HG02678 (cell line): ENCODE measurements around the gene COPS2.
"Not testable (repeated sequence)": the region's sequence is repeated elsewhere in the genome, so short reads cannot be mapped to it uniquely, and the experiment has no call there.

Source experiments
- ATAC-seq: cut with Tn5 transposase; IDR thresholded peaks from one replicate; pipeline ENCODE4 v1.9.1; 2021; ENCODE audit warnings: mild to moderate bottlenecking, moderate library complexity; ENCODE audit not compliant: unreplicated experiment

COPS2 gene

DNA sequence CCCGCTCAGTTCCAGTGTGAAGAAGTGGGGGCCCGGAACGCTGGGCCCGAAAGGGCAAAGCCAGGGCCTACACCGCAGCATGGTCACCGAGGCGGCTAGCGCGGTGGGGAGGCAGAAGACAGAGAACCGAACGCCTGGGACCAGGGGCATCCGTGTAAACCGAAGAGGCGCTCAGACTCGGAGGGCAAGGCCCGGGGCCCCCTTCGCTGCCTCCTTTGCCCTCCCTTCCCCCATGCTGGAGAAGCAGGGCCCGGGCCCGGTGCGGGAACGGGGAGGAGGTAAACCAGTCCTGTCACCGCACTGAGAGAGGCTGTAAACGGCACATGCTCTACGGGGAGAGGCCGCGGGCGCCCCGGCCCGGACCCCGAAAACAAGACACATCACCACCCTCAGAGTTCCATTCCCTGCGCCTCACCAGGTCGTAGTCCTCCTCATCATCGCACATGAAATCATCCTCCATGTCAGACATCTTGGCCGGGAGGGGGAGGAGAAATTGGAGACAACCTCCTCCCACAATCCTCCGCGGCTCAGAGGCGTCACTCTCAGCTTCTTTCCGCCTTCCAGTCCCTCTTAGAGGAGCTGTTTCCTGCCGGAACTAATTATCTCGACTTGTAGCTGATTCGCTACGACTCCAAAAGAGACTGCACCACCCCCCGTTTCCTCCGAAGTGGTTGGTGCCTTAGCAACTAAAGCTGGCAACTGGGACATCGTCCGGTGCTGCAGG, at the start of gene COPS2:
Gene COPS2 (minus strand): TSS at position 490 of the 724 bp plus-strand sequence. CDS start 21 bp downstream, at position 469.
- ATAC-seq, result peak; percentile 92

DNA sequence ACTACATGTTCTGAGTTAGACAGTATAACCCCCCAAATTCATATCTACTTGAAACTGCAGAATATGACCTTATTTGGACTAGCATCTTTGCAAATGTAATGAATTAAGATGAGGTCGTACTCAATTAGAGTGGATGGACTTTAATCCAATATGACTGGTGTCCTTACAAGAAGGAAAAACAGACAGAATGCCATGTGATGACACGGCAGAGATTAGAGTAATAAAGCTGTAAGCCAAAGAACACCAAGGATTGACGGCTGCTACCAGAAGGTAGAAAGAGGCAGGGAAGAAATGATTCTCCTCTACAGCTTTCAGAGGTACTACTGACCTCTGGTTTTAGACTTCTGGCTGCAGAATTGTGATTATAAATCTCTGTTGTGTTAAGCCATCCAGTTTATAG, 44.9 kb upstream of the COPS2 start:
- ATAC-seq, result no peak

DNA sequence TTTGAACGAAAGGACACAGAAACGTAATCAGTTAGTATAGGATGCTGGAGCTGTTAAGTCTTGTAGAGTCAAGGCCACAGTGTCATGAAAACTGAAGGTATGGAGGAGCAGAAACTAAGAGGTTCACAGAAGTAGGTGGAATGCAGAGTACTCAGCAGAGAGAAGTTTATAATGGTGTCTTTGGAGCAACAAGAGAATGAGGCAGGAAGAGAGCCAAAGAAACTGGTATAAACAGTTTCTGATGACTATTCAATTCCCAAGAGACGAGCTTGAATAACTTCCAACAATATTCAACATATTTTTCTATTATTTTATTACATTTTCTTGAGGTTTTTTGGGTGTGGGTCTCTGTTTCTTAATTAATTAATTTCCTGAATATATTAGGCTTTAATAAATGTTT, 44.3 kb upstream of the COPS2 start:
- ATAC-seq, result no peak

DNA sequence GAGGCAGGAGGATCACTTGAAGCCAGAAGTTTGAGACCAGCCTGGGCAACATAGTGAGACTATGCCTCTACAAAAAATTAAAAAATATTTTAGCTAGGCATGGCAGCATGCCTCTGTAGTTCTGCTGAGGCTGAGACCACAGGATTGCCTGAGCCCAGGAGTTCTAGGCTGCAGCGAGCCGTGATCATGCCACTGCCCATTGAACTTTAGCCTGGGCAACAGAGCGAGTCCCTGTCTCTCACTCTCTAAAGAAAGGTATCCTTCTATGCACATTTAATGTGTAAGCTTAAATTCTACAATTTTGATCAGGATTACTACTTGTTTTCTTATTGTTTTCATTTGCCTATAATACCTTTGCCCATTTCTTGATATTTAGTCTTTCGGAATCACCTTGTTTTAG, 41.5 kb upstream of the COPS2 start:
- ATAC-seq, result no peak

DNA sequence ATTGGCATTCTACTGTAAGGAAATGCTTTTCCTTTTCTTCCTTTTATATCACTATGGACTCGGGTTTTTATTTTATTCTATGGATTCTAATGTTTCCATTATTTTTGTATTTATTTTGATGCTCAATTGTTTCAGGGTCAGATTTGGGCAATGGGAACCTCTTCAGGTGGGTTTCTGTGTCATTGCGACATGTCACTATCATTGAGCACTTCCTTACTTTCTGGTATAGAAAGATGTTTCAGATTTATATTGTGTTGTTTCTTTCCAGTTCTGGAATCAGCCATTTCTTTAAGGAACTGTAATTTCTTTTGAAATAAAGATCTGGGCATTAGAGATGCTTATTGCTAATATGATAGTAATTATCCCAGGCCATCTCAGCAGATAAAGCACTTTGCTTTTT, 36.5 kb upstream of the COPS2 start:
- no peak for ATAC-seq

DNA sequence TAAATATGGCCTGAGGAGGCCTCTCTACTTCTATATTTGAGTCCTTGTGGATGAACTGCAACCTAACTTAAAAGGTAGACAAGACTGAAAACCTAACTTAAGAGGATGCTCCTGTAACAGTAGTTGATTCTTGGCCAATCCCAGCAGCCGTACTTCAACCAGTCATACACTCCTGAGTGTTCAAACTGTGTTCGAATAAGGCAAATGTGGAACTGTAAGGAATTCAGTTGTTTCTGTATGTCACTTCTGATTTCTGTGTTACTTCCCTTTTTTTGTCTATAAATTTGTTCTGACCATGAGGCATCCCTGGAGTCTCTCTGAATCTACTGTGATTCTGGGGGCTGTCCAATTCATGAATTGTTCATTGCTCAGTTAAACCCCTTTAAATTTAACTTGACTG, 35.2 kb upstream of the COPS2 start:
- no peak for ATAC-seq

DNA sequence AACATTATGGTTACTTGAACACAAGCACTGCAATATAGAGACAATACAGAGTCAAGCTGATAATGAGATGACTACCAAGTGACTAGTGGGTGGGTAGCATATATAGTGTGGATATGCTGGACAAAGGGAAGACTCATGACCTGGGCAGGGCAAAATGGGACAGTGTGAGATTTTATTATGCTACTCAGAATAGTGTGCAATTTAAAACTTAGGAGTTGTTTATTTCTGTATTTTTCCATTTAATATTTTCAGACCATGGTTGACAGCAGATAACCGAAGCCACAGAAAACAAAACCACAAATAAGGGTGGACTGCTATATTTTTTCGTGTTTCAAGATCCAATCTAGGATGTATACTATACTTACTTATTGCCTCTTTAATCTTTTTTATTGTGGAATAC, 34.2 kb upstream of the COPS2 start:
- no peak for ATAC-seq

DNA sequence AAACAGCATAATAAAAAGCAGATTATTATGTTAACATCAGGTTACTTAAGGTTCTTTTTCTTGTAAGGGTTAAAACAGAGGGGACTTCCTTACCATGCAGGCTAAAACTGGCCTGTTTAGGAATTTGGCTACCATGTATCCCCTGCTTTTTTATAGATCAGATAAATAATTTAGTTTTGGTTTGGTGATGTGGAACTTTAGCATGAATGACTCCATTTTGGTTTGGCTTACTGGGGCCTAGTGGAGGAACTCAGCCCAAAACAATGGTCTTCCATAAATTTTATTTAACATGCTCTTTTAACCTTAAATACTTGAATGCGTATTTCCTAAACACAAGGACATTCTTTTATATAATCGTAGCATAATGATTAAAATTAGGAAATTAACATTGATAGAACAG, 33.5 kb upstream of the COPS2 start:
- ATAC-seq, result no peak

DNA sequence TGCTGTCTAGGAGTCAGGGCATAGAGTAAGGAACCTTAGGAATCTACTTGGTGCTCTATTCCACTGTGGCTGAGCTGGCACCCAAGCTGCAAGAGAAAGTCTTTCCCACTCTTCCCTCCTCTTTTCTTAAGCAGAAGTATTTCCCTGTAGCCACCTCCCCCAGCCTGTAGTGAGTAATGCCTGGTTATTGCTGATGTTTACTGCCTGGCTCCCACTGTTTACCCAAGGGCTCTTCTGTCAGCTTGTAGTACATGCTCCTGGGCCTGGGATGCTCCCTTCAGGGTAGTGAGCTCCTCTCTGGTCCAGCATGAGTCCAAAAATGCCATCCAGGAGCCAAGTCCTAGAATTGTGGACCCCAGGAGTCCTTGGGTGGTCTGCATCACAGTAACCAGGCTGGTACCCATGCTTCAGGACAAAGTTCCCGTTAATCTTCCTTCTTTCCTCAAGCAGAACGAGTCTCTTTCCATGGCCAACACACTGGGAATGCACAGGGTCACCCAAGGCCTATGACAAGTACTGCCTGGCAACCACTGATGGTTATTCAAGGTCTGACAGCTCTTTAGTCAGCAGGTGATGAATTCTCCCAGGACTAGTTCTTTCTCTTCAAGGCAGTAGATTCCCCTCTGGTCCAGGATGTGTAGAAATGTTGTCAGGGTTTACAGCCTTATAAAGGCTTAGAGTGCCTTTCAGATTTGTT, 32.3 kb upstream of the COPS2 start:
- no peak for ATAC-seq

DNA sequence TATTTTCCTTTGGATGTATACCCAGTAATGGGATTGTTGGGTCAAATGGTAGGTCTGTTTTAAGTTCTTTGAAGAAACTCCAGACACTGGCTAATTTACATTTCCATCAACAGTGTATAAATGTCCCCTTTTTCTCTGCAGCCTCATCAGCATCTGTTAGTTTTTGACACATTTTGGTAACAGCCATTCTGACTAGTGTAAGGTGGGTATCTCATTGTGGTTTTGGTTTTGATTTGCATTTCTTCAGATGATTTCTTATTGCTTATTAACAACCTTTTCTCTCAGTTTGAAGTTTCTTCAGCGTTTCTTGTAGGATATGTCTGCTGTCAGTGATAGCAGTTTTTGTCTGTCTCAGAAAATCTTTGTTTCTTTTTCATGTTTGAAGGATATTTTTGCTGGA, 30.1 kb upstream of the COPS2 start:
- ATAC-seq, result peak; percentile 85

DNA sequence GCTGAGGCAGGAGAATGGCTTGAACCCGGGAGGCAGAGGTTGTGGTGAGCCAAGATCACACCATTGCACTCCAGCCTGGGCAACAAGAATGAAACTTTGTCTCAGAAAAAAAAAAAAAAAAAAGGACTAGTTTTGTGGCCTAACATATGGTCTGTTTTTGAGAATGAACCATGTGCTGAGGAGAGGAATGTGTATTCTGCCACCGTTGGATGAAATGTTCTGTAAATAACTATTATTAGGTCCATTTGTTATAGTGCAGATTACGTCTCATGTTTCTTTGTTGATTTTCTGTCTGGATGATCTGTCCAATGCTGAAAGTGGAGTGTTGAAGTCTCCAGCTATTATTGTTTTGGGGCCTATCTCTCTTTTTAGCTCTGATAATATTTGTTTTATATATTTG, 28.3 kb upstream of the COPS2 start:
- not testable (repeated sequence) for ATAC-seq

DNA sequence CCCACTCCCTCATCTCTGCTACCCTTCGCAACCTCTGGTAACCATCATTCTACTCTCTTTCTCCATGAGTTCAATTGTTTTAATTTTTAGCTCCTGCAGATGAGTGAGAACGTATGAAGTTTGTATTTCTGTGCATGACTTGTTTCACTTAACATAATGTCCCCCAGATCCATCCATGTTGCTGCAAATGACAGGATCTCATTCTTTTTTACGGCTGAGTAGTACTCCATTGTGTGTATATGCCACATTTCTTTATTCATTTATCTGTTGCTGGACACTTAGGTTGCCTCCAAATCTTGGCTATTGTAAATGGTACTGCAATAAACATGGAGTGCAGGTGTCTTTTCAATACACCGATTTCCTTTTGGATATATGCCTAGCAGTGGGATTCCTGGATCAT, 26.7 kb upstream of the COPS2 start:
- ATAC-seq, result no peak

DNA sequence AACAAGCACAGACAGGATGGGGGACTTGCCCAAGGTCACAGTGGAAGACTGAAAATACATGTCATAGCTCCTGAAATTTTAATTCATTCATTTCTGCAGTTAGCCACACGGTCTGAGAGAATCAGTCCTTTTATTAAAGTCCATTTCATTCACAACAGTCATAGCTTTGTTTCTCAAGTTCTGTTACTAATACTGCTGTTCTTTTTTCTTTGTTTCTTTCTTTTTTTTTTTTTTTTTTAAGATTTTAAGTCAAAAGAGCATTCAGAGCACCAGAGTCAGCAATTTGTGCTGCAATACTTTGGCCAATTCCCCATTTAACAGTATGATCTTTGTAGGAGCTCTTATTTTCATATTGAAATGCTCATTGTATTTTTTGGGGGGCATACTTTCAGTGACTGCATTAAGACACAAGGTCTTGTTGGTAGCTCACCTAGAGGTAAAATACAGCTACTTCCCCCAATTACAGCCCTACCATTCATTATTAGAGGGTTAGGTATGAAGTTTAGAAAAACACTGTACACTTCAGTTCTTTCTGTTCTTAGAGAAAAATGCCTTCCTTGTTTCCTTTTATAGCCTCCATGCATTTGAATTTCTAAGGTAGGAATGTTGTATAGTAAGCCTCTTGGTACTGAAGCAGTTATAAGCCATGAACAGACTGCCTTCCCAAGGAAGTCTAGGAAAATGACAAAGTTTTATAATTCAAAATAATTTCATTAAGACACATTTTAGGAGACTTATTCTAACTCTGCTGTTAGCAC, 24.2 kb upstream of the COPS2 start:
- ATAC-seq, result no peak

DNA sequence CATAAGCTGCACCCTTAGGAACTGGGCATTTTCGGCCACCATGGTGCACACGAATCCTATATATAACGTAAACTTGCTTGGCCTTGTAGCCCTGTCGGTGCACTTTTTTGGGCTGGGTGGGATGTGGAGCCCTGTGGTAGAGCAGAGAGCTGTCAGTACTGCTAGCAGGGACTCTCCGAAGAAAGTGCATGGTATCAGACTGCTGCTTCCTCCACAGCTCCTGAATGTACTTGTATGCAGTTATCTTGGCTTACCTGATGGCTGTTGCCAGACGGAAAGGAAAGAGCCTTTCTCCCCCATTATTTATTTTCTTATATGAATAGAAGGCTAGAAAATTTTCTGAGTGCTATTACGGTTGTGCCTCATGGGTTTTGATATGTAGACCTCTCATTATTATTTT, 23.1 kb upstream of the COPS2 start:
- no peak for ATAC-seq

DNA sequence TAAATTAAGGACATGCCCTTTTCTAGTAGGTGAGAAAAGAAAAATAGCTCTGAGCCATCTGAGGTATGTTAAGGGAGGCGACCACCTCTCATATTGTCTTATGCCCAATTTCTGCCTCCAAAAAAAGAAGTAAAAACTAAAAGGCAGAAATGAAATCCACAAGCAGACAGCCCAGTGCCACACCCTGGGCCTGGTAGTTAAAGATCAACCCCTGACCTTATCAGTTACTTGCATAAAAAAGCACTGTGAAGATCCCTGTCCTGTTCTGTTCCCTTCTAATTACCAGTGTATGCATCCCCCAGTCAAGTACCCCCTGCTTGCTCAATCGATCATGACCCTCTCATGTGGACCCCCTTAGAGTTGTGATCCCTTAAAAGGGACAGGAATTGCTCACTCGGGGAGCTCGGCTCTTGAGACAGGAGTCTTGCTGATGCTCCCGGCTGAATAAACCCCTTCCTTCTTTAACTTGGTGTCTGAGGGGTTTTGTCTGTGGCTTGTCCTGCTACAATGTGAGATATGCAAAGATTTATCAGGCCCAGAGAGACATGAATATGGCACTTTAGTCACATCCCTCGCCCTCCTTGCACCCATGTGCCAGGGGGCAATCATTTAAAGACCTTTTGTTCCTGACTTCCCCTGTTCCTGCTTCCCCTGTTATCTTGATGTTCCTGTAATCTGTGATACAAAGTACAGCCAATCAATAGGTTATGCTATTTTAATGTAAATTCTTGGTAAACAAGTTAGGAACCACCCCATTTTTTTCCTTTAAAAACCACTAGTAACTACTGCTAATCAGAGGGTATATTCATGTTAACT, 20.4 kb upstream of the COPS2 start:
- not testable (repeated sequence) for ATAC-seq

DNA sequence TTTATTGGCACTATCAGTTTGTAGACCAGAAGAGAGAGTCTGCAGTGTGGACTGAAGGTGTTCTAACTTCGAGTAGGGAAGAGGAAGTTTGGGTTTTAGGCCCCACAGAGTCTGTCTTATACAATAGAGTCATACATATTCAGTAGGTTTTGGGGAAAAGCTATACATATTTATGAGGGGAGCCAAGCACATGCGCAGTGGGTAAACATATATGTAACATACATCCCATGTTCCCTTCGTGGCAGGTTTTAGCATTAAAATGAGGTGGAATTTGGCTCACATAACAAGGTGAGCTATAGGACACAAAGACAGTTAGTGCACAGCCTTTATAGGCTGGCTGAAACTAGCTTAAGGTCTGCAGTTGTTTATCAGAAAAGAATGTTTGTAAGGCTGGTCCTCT, 19.5 kb upstream of the COPS2 start:
- ATAC-seq, result no peak

DNA sequence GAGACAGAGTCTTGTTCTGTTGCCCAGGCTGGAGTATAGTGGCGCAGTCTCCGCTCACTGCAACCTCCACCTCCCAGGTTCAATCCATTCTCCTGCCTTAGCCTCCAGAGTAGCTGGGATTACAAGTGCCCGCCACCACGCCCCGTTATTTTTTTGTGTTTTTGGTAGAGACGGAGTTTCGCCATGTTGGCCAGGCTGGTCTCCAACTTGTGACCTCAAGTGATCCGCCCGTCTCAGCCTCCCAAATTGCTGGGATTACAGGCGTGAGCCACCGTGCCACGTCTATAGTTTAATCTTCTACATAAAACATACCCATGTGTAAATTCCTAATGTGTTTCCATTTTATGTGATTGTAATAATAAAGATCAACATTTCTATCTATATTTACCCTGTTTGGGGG, 16.4 kb upstream of the COPS2 start:
- ATAC-seq, result no peak

DNA sequence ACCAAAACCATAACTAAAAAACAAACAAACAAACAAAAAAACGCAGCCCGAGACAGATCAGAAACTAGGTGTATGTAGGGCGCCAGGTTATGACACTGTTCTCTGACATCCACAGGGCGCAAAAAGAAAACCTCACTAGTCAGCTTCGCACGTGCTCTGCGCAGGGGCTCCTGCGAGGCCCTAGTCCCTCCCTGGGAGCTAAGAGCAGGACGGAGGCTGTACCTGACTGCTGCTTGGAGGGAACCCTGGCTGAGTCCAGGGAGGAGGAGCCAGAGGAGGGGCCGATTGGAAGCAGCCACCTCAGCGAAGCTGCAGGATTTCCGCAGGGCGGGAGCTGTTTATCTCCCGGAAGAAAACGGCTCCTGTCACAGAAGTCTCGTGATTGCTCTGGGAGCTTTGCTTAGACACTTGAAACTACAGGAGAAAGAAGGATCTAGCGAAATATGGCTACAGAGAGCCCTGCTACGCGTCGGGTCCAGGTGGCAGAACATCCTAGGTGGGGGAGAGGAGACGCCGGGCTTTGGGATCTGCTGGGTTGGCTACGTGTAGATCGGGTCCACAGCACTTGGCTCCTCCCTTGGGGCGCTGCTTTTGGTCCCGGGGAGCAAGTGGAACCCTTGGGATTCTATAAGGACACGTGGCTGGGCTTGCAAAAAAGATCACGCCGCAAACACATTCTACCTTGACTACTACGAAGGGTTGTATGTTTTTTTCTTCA, 14.6 kb upstream of the COPS2 start, which contains the start of gene GALK2:
Gene GALK2 (plus strand): TSS at position 368 of the 718 bp plus-strand sequence. CDS start 76 bp downstream, at position 444.
- ATAC-seq, result peak; percentile 97

DNA sequence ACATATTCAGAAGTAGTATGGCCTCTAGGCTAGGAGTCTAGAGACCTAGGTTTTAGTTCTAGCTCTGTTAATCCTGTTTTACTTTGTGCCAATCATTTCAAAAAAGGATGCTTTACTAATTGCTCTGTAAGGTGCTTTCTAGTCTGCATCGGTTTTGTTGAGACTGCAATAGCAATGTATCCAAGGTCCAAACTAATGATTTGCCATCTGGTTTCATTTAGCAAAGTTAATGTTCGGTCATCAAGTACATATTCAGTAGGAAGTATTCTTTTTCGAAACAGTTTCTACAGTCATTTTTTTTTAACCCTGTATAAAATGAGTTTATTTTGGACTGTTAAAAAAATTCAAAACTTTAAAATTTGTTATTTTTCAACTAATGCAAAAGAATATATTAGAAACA, 12.6 kb upstream of the COPS2 start:
- ATAC-seq, result no peak

DNA sequence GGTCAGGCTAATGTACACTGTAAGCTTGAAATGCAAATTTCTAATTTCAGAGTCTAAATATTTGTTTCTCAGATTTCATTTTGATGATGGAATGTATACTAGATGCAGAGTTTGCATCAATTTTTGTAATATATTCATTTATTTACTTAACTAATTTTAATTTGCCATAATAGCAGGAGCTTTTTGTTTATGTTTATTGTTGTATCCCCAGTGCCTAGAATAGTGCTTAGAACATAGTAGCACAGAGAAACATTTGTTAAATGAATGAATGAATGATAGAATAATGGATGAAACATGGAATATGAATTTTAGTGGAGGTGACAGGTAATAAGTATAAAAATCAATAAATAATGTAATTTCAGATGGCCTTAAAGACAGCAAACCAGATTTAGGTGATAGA, 9.5 kb upstream of the COPS2 start:
- no peak for ATAC-seq
